Measurements from ENCODE around the gene CCL8.

The CCL8 gene

GRCh38 chr17:34290586-34290985 lies 28.6 kb upstream of the CCL8 start:
- no peaks in the 10 kb centered on the region for H4K20me1 ChIP-seq (ENCODE audit: insufficient read depth, low read length)

GRCh38 chr17:34291721-34292348 lies 27.4 kb upstream of the CCL8 start:
- no peaks in the 10 kb centered on the region for H3K4me1 ChIP-seq (ENCODE audit: low read length)
- H3K4me3 ChIP-seq (ENCODE audit: low read length) = no peak overlapping the region
- no peaks in the 10 kb centered on the region for H3K9me2 ChIP-seq (replicated peaks; ENCODE audit: insufficient read depth, low read length)
- no peaks in the 10 kb centered on the region for H3K27me3 ChIP-seq (replicated peaks; ENCODE audit: insufficient read depth, low read length)
- H3K79me2 ChIP-seq (ENCODE audit: low read length) = no peaks in the 10 kb centered on the region
- H3K4me2 ChIP-seq (ENCODE audit: low read depth, low read length) = no peak overlapping the region
- H3F3A ChIP-seq (ENCODE audit: insufficient read depth, low read length) = no peaks in the 10 kb centered on the region
- no peak overlapping the region for H2AFZ ChIP-seq (ENCODE audit: low read length)
- DNase-seq = no peak
- no peaks in the 10 kb centered on the region for H4K20me1 ChIP-seq (ENCODE audit: insufficient read depth, low read length)
- no peak overlapping the region for H3K9ac ChIP-seq (ENCODE audit: low read length)
- no peak overlapping the region for H3K27ac ChIP-seq (ENCODE audit: low read length)
- TF ChIP-seq EZH2 (optimal IDR thresholded peaks at IDR 0.05; ENCODE audit: low read depth, low read length) = no peak
- no peak for TF ChIP-seq EZH2phosphoT487 (IDR thresholded peaks at IDR 0.05; ENCODE audit: low read length)
- no peak for TF ChIP-seq CTCF (IDR thresholded peaks at IDR 0.05; ENCODE audit: low read length)
- no peaks in the 10 kb centered on the region for H3K36me3 ChIP-seq (replicated peaks; ENCODE audit: insufficient read depth, low read length)
- no peaks in the 10 kb centered on the region for H3K9me3 ChIP-seq (replicated peaks; ENCODE audit: insufficient read depth, low read length)

More at GRCh38 chr17:34290586-34290985, 28.6 kb upstream of the CCL8 start:
- Histone ChIP-seq H3K4me2 (ENCODE audit: low read depth, low read length) (no peak overlapping the region), H3K4me3 (ENCODE audit: low read length) (no peak overlapping the region), H3K27me3 (replicated peaks; ENCODE audit: insufficient read depth, low read length) (no peaks in the 10 kb centered on the region), H3K9ac (ENCODE audit: low read length) (no peak overlapping the region), H3K27ac (ENCODE audit: low read length) (no peak overlapping the region), H2AFZ (ENCODE audit: low read length) (no peak overlapping the region), H3K4me1 (ENCODE audit: low read length) (no peaks in the 10 kb centered on the region), H3K9me3 (replicated peaks; ENCODE audit: insufficient read depth, low read length) (no peaks in the 10 kb centered on the region), H3F3A (ENCODE audit: insufficient read depth, low read length) (no peaks in the 10 kb centered on the region), H3K36me3 (replicated peaks; ENCODE audit: insufficient read depth, low read length) (no peaks in the 10 kb centered on the region), H3K9me2 (replicated peaks; ENCODE audit: insufficient read depth, low read length) (no peaks in the 10 kb centered on the region), H3K79me2 (ENCODE audit: low read length) (no peaks in the 10 kb centered on the region)
- TF ChIP-seq EZH2phosphoT487 (IDR thresholded peaks at IDR 0.05; ENCODE audit: low read length) = no peak
- no peak for TF ChIP-seq EZH2 (optimal IDR thresholded peaks at IDR 0.05; ENCODE audit: low read depth, low read length)
- TF ChIP-seq CTCF (IDR thresholded peaks at IDR 0.05; ENCODE audit: low read length) = no peak
- DNase-seq = no peak

- Histone ChIP-seq H2AFZ (ENCODE audit: low read length) (no peak overlapping the region), H3K9ac (ENCODE audit: low read length) (no peak overlapping the region), H3K4me2 (ENCODE audit: low read depth, low read length) (no peak overlapping the region), H3K9me3 (replicated peaks; ENCODE audit: insufficient read depth, low read length) (no peaks in the 10 kb centered on the region), H3K4me3 (ENCODE audit: low read length) (no peak overlapping the region), H3K36me3 (replicated peaks; ENCODE audit: insufficient read depth, low read length) (no peaks in the 10 kb centered on the region), H3K27ac (ENCODE audit: low read length) (no peak overlapping the region), H3K79me2 (ENCODE audit: low read length) (no peaks in the 10 kb centered on the region), H3K9me2 (replicated peaks; ENCODE audit: insufficient read depth, low read length) (no peaks in the 10 kb centered on the region), H3K27me3 (replicated peaks; ENCODE audit: insufficient read depth, low read length) (no peaks in the 10 kb centered on the region), H3K4me1 (ENCODE audit: low read length) (peaks cover 36% of the 10 kb centered on the region), H3F3A (ENCODE audit: insufficient read depth, low read length) (peaks cover 14% of the 10 kb centered on the region), H4K20me1 (ENCODE audit: insufficient read depth, low read length) (no peaks in the 10 kb centered on the region)
- DNase-seq = no peak
- no peak for TF ChIP-seq EZH2phosphoT487 (IDR thresholded peaks at IDR 0.05; ENCODE audit: low read length)
- TF ChIP-seq CTCF (IDR thresholded peaks at IDR 0.05; ENCODE audit: low read length) = no peak
- no peak for TF ChIP-seq EZH2 (optimal IDR thresholded peaks at IDR 0.05; ENCODE audit: low read depth, low read length)
Measured at GRCh38 chr17:34299027-34299426, 20.2 kb upstream of the CCL8 start.

Data from MM.1S (cell line).